HFF-Myc (cell line): ENCODE data around the gene MTFR2.

Source experiments
- DNase-seq: peaks from one replicate; pipeline ENCODE4 v3.0.0-alpha.2; 2011; ENCODE audit warnings: low read depth; ENCODE audit errors: extremely low read depth
- H3K4me3 ChIP-seq: replicated peaks from 2 replicates; pipeline ENCODE4 v1.5.1; 2011; ENCODE audit warnings: low read depth, mild to moderate bottlenecking, control low read depth, low read length
- CTCF ChIP-seq: IDR thresholded peaks from 2 replicates; pipeline ENCODE4 v1.5.1; 2012; ENCODE audit warnings: mild to moderate bottlenecking, low read depth, low read length, control low read depth; ENCODE audit errors: missing control alignments

MTFR2 gene

GRCh38 chr6:136249811-136250685 lies at the start of gene MTFR2:
MTFR2 (minus strand) TSS chr6:136250311; CDS start chr6:136249099, 1,212 bp downstream.
- peak; percentile 99 for DNase-seq
- H3K4me3 ChIP-seq = peak within 1 kb of the TSS; percentile 72
- no peak for TF ChIP-seq CTCF

DNA sequence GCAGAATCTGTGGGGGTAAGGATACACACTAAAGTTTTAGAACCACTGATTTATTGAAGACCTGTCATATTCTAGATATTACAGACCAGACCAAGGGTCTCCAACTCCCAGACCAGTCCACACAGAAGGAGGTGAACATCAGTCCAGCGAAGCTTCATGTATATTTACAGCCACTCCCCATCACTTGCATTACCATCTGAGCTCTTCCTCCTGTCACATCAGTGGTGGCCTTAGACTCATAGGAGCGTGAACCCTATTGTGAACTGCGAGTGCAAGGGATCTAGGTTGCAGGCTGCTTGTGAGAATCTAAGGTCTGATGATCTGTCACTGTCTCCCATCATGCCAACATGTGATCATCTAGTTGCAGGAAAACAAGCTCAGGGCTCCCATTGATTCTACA lies 44.5 kb upstream of the MTFR2 start:
- DNase-seq = no peak
- no peak overlapping the region for H3K4me3 ChIP-seq
- no peak for TF ChIP-seq CTCF

DNA sequence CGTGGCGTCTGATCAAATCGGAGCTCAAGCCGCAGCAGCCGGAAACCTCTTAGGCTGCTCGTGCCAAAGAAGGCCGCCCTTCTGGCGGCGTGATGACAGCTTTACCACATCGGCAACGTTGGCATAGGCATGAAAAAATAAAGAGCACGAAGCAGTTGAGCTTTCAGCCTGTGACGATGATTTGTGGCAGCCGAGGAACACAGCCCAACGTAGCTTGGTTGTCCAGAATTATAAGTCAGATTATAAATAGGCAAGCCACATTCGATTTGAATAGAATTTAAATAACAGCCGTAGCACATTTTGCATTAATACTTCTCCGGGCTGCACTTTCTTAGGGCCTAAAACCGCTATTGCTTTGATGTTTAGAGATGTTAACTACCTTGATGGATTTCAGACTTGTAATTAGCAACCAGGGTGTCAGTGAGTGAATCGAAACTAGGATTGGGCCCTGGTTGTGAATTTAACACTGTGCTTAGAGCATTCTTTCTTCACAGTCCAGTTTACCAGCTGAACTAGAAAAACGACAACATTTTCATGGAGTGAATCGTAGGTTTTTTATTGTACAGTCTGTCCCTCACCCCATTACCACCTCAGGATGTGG lies 40.4 kb upstream of the MTFR2 start:
- H3K4me3 ChIP-seq = peak overlapping the region; percentile 99
- TF ChIP-seq CTCF = no peak
- DNase-seq = peak; percentile 20

- H3K4me3 ChIP-seq = peak within 1 kb of the TSS; percentile 99
- TF ChIP-seq CTCF = no peak
Measured at GRCh38 chr6:136289579-136290409, 39.7 kb upstream of the MTFR2 start, which contains the start of gene BCLAF1. BCLAF1 (minus strand) TSS chr6:136289846; CDS start chr6:136279866, 9,980 bp downstream.

DNA sequence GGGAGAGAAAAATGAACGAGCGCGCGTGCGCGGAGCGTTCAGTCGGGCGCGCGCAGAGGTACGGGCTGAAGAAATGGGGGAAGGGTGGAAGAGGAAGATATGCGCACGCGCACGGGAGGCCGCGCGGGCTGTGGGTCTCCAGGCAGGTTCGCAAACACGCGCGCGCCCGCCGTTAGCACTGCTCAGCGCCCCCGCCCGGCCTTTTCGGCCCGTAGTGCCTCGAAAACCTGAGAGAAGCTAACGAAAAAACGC lies 39.1 kb upstream of the MTFR2 start:
- peak overlapping the region; percentile 99 for H3K4me3 ChIP-seq
- TF ChIP-seq CTCF = no peak
- peak; percentile 52 for DNase-seq

More at GRCh38 chr6:136289579-136290409, 39.7 kb upstream of the MTFR2 start, which contains the start of gene BCLAF1:
- peak; percentile 96 for DNase-seq

- peak; percentile 44 for DNase-seq
- no peak for TF ChIP-seq CTCF
- H3K4me3 ChIP-seq = peak overlapping the region; percentile 99
Measured at GRCh38 chr6:136288566-136289326, 38.6 kb upstream of the MTFR2 start.
